Lower lobe of right lung (tissue), 2 donors: ENCODE measurements around the gene KIF21B. TPM values are rescaled to one million over a fixed set of nuclear protein-coding genes. Genes with fewer than 3 reads are reported as not detected.

Experiments
- ATAC-seq, 2 donors: fragments of 200-7000 bp; cut with Tn5 transposase; one replicate each; pipeline ENCODE4 v1.9.1; 2020 to 2022; ENCODE audit warnings: mild to moderate bottlenecking in 2 of 2, moderate library complexity in 2 of 2
- DNase-seq: peaks from one replicate; pipeline ENCODE4 v3.0.0-alpha.2; 2020
- H3K27ac ChIP-seq: fragments of 200-600 bp; one replicate; pipeline ENCODE4 v1.8.0; 2022
- H3K27me3 ChIP-seq: fragments of 200-600 bp; one replicate; pipeline ENCODE4 v1.8.0; 2022; ENCODE audit warnings: low read depth
- H3K36me3 ChIP-seq: fragments of 200-600 bp; one replicate; pipeline ENCODE4 v1.8.0; 2022; ENCODE audit warnings: mild to moderate bottlenecking
- H3K4me1 ChIP-seq: fragments of 200-600 bp; one replicate; pipeline ENCODE4 v1.8.0; 2022
- H3K4me3 ChIP-seq: fragments of 200-600 bp; one replicate; pipeline ENCODE4 v1.8.0; 2022; ENCODE audit warnings: mild to moderate bottlenecking
- H3K9me3 ChIP-seq: fragments of 200-600 bp; one replicate; pipeline ENCODE4 v1.8.0; 2022
- intact Hi-C: fragments of 100-400 bp; cut with DNase I; formaldehyde crosslinking; loops from one replicate; pipeline ENCODE4 v1.11.0; 2022
- total RNA-seq: library from RNA; stranded (reverse); fragmentation: NEBNext Ultra II Directional; extraction: Animal tissue kit (Norgen Biotek cat#: 25700); gene quantifications from one replicate; pipeline ENCODE4 v1.2.1, GENCODE V29; 2021
- TF ChIP-seq, protein P1 (sequence below): fragments of 200-600 bp; IDR thresholded peaks from one replicate; pipeline ENCODE4 v1.8.0; 2022; ENCODE audit warnings: antibody characterized with exemption, mild to moderate bottlenecking
- donor health status: DM: no; HTN: yes; CAD: no; lungs with severe emphysema.

Gene KIF21B
- total RNA-seq, 1 donor from 2014 or later: 4.7 TPM

DNA sequence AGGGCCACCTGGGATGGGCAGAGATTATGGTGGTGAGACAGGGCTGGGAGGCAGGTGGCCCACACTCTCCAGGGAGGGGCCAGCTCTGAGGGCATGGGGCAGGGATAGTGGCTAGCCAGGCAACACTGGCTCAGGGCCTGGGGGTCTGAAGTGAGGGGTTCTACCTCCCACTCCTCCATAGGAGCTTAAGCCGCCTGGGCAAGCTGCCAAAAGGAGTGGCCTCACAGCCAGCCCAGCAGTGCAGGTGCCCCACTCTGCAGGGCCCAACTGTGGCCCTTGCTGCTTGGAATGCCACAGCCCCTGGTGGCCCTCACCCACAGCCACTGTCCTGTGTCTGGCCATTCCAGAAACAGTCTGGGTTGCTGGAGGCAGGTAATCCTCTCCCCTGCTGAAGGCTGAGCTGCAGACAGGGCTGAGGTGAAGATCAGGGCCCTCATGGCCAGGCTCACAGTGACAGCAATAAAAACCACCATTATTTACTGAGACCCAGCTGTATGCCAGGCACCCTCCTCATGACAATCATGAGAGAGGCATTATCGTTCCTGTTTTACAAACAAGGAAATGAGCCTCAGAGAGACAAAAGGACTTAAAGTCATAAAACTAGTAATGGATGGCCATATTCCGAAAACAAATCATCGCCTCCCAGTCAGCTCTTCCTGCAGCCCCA is 31.0 kb downstream of the KIF21B start:
- H3K27ac ChIP-seq: no peak overlapping the region
- DNase-seq: no peak
- TF ChIP-seq, protein P1, sequence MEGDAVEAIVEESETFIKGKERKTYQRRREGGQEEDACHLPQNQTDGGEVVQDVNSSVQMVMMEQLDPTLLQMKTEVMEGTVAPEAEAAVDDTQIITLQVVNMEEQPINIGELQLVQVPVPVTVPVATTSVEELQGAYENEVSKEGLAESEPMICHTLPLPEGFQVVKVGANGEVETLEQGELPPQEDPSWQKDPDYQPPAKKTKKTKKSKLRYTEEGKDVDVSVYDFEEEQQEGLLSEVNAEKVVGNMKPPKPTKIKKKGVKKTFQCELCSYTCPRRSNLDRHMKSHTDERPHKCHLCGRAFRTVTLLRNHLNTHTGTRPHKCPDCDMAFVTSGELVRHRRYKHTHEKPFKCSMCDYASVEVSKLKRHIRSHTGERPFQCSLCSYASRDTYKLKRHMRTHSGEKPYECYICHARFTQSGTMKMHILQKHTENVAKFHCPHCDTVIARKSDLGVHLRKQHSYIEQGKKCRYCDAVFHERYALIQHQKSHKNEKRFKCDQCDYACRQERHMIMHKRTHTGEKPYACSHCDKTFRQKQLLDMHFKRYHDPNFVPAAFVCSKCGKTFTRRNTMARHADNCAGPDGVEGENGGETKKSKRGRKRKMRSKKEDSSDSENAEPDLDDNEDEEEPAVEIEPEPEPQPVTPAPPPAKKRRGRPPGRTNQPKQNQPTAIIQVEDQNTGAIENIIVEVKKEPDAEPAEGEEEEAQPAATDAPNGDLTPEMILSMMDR: no peak
- H3K4me3 ChIP-seq: no peak overlapping the region
- no peaks in the 10 kb centered on the region for H3K4me1 ChIP-seq
- ATAC-seq: no peak
- no peaks in the 10 kb centered on the region for H3K9me3 ChIP-seq
- peaks cover 35% of the 10 kb centered on the region for H3K36me3 ChIP-seq
- H3K27me3 ChIP-seq: no peaks in the 10 kb centered on the region
- intact Hi-C loops: no loop called here

DNA sequence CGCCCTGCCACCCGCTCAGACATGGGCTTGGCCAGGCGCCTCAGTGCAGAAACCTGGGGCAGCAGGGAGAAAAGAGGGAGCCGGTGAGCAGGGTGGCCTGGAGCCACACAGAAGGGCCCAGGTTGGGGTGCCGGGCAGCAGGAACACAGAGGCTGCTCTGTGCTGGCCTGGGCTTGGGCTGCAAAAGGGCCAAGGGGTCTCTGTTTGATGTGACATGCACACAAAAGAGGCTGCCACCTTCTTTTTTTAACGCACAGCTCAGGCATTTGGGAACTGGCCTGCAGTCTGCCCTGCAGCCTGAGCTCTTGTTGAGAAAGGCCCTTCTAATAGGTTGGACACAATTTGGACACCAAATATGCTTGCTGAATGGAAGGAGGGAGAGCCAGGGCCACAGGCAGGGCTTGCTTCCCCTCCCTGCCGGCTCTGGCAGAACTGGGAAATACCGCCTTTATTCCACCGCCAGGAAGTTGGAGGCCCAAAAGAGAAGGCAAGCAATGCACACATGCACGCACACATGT is 32.4 kb downstream of the KIF21B start:
- no peaks in the 10 kb centered on the region for H3K4me1 ChIP-seq
- no peaks in the 10 kb centered on the region for H3K9me3 ChIP-seq
- no peak overlapping the region for H3K4me3 ChIP-seq
- ATAC-seq (no peak), DNase-seq (no peak)
- no peaks in the 10 kb centered on the region for H3K27me3 ChIP-seq
- H3K36me3 ChIP-seq: peaks cover 35% of the 10 kb centered on the region
- TF ChIP-seq, protein P1: no peak
- H3K27ac ChIP-seq: no peak overlapping the region
- intact Hi-C loops: no loop called here

DNA sequence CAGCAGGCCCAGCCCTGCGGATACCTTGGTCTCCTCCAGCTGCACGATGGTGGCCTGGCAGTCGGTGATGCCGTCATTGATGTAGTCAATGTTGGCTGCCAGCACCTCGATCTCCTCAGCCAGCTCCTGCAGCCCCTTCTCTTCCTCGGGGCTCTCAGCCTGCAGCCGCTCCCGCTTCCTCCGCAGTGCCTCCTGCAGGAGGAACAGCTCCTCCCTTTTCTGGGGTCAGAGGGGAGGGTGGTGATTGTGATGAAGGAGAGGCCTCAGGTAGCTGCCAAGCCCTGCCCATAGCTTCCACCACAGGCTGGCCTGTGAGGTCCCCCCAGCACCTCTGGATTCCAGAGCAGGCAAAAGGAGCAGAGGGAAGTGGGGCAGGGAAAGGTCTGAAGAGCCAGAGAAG is 33.4 kb downstream of the KIF21B start:
- DNase-seq: no peak
- intact Hi-C loops: no loop called here
- TF ChIP-seq, protein P1: no peak

GRCh38 chr1:200989337-200989736 is 34.2 kb downstream of the KIF21B start:
- H3K36me3 ChIP-seq: peaks cover 35% of the 10 kb centered on the region
- H3K4me3 ChIP-seq: no peak overlapping the region
- no peaks in the 10 kb centered on the region for H3K9me3 ChIP-seq
- no peaks in the 10 kb centered on the region for H3K4me1 ChIP-seq
- ATAC-seq (no peak), DNase-seq (no peak)
- H3K27ac ChIP-seq: no peak overlapping the region
- TF ChIP-seq, protein P1: no peak
- H3K27me3 ChIP-seq: no peaks in the 10 kb centered on the region
- intact Hi-C loops: no loop called here

More for the DNA sequence above, 33.4 kb downstream of the KIF21B start:
- no peaks in the 10 kb centered on the region for H3K9me3 ChIP-seq
- ATAC-seq: no peak
- no peaks in the 10 kb centered on the region for H3K27me3 ChIP-seq
- peaks cover 35% of the 10 kb centered on the region for H3K36me3 ChIP-seq
- H3K27ac ChIP-seq: no peak overlapping the region
- no peaks in the 10 kb centered on the region for H3K4me1 ChIP-seq
- no peak overlapping the region for H3K4me3 ChIP-seq

- Histone ChIP-seq H3K4me3 (no peak overlapping the region), H3K9me3 (no peaks in the 10 kb centered on the region), H3K27ac (no peak overlapping the region), H3K27me3 (no peaks in the 10 kb centered on the region), H3K36me3 (peaks cover 35% of the 10 kb centered on the region), H3K4me1 (no peaks in the 10 kb centered on the region)
- TF ChIP-seq, protein P1: no peak
- ATAC-seq: no peak
- DNase-seq: no peak
- intact Hi-C loops: no loop called here
Measured at GRCh38 chr1:200988693-200989092, 34.8 kb downstream of the KIF21B start.
